Fibroblast of the aortic adventitia (primary cell): ENCODE results near the gene CLDN6. TPM values are rescaled to one million over a fixed set of nuclear protein-coding genes. Genes with fewer than 3 reads are reported as not detected.
A peak's percentile ranks its signal among the peaks of the same experiment; 100 is the strongest.

Source experiments
- DNase-seq: peaks from one replicate; pipeline ENCODE4 v3.0.0-alpha.2; 2010; ENCODE audit warnings: low read depth
- H3K4me3 ChIP-seq: 2 replicates; pipeline ENCODE4 v1.5.1; 2011; ENCODE audit warnings: low read depth, mild to moderate bottlenecking, control low read depth, low read length, moderate library complexity
- CTCF ChIP-seq: IDR thresholded peaks from 2 replicates; pipeline ENCODE4 v1.5.1; 2011; ENCODE audit warnings: mild to moderate bottlenecking, low read length, control low read depth, inconsistent platforms; ENCODE audit not compliant: insufficient read depth
- total RNA-seq: library from RNA; depleted of rRNA; stranded (reverse); fragments of >200 nt; gene quantifications from 2 replicates; pipeline ENCODE4 v1.2.3, GENCODE V29; 2012; ENCODE audit warnings: low replicate concordance

Gene CLDN6
- total RNA-seq, 1 donor = not detected

DNA sequence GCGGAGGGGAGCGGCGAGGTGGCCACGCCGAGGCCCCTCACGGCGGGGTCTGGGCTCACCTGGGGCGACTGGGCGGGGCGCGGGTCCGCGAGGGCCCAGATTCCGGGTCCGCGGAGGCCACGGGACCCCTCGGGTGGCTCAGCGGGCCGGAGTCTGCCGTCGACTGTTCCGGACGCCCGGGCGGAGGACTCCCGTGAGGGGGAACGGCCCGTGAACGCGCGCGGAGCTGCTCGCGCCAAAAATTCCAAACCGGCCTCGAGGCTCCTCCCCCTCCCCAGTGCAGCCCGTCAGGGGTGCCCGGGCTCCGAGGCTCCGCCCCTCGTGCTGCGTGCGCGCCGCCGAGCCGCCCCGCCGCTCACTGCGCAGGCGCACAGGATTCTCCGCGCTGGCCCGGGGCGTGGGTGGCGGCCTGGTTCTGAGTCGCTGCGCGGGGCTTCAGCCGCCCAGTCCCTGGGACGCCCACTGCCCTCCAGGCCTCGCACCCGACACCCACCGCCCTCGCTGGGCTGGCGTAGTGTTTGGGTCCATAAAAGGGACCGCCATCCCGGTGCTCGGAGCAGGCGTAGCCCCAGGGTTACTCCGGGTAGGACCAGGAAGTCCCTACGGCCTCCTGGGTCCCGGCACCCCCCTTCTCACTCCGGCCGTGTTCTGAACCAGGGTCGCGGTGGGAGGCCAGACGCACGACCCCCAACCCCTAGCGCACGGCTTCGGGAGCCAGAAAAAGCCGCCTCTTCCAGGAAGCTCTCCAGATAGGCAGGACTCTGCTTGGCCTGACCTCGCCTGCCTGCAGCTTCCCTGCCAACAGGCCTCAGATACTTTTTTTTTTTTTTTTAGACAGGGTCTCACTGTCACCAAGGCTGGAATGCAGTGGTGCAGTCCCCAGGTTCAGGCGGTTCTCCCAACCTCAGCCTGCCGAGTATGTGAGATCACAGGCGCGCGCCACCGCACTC is 37.5 kb downstream of the CLDN6 start, which contains the start of gene PKMYT1:
Gene PKMYT1, minus strand, starts transcription at position 220 of the 950 bp plus-strand sequence. CDS start 789 bp downstream, outside the sequence.
- no peak for TF ChIP-seq CTCF
- DNase-seq = peak; percentile 79
- peak within 1 kb of the TSS; percentile 86 for H3K4me3 ChIP-seq

GRCh38 chr16:2979669-2980226 is 38.2 kb downstream of the CLDN6 start:
- no peak for TF ChIP-seq CTCF
- DNase-seq = no peak
- H3K4me3 ChIP-seq = peak overlapping the region; percentile 75

DNA sequence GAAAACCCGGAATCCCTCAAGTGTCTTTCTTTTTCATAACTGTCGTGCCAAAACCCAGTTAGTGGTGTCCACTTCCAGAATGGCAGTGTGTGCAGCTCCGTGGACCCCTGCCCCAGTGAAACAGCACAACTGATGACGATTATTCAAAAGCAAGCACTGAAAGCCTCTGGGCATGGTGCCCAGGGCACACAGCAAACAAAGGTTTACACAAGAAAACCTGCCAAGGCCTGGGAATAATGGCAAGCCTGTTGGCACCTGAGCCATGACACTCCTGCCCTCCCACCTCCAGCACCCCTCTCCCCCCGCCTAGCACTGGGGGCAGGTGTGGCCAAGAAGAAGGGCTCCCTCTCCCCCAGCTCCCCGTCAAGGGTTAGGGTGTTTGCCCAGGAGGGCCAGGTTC is 40.5 kb downstream of the CLDN6 start:
- no peak overlapping the region for H3K4me3 ChIP-seq
- no peak for DNase-seq
- no peak for TF ChIP-seq CTCF

DNA sequence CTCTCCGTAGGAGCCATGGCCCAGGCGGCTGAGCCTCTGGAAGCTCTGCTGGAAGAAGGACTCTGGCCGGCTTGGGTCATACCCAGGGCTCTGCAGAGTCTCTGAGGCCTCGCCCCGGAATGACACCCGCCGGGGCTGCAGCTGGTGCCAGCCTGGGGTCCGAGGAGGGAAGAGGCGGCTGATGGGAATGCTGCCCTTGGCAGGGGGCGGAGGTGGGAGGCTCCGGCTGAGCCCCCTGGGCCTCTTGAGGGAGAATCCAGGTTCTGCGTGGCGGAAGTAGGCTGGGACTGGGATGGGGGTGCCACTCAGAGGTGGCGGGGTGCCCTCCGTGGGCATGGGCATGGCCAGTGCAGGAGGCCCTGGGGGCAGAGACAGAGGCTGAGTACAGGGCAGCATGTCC is 41.3 kb downstream of the CLDN6 start:
- TF ChIP-seq CTCF = no peak
- H3K4me3 ChIP-seq = no peak overlapping the region
- no peak for DNase-seq

DNA sequence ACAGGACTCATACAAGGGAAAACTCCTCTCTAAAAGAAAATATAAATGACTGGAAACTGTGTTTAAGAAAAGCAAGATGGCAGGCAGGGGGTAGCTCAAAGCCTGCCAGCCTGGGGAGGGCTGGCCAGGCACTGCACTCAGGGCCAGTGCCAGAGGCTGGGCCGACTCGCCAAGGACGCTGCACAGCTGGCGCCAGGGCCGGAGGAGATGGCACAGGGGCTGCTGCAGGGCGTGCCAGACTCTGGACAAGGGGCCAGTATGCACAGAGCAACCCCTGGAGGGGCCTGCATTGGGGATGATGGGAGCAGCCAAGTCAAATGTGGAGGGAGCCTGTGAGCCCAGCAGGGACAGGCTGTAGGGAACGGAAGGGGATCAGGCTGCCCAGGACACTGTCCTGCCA is 41.8 kb downstream of the CLDN6 start:
- no peak for DNase-seq
- TF ChIP-seq CTCF = no peak
- H3K4me3 ChIP-seq = no peak overlapping the region

GRCh38 chr16:2975161-2975795 is 42.7 kb downstream of the CLDN6 start:
- DNase-seq = no peak
- TF ChIP-seq CTCF = no peak
- no peak overlapping the region for H3K4me3 ChIP-seq
